Medulla oblongata (tissue), 1 donor: ENCODE results near the gene FILIP1.

Experiments
- DNase-seq: peaks from one replicate; pipeline ENCODE4 v3.0.0-alpha.2; 2015; ENCODE audit errors: extremely low spot score

Gene FILIP1

GRCh38 chr6:75379536-75379935 is 114.1 kb downstream of the FILIP1 start:
- no peak for DNase-seq

- no peak for DNase-seq
These were observed 115.5 kb downstream of the FILIP1 start for GRCh38 chr6:75378101-75378500.

- DNase-seq = no peak
These were observed 116.2 kb downstream of the FILIP1 start for GRCh38 chr6:75377386-75377785.

DNA sequence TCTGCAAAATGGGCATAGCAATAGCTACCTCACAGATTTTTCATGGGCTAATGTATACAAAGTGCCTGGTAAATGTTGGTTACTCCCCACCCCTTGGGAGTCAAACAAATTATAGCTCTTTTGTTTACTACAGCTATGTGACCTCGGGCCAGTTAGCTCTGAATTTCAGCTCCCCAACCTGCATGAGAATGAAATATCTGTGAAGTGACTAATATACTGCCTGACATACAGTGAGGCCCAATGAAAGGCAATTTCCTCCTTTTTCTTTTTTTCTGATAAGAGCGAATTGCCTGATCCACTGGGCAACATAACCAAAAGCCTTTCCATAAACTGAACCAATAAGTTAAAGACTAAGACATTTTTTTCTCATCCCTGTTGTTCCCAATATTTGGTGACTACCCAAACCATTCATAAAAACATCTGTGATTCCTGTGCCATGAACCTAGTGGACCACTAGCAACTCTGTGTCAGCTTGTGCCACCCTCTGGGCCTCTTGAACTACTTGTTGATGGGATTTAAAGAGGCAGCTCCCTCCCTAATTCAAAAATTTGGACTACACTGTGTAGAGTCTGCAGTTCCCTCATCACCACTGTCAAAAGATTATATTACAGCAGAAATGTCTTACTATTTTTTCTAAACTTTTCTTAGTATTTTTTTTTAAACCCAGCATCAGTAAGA is 117.1 kb downstream of the FILIP1 start:
- DNase-seq = no peak

GRCh38 chr6:75374961-75375400 is 118.6 kb downstream of the FILIP1 start:
- no peak for DNase-seq

- DNase-seq = no peak
These were observed 120.7 kb downstream of the FILIP1 start for GRCh38 chr6:75372884-75373283.

DNA sequence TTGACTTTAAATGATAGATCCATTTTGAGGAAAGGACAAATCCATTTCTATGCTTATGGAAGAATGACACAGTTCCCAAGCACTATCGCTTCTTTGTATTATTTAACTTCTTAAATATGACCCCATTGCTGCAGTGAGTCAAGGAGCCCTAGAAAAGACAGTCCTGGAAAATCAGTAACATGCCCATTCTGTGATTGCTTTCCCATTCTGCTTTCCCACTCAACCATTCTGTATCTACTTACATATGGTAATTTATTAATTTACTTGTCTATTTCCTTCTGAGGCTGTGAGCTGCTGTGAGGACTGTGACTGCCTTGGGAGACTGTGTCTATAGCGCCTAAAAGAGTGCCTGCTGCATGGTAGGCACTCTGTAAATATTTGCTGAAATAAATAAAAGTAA is 123.6 kb downstream of the FILIP1 start:
- no peak for DNase-seq

DNA sequence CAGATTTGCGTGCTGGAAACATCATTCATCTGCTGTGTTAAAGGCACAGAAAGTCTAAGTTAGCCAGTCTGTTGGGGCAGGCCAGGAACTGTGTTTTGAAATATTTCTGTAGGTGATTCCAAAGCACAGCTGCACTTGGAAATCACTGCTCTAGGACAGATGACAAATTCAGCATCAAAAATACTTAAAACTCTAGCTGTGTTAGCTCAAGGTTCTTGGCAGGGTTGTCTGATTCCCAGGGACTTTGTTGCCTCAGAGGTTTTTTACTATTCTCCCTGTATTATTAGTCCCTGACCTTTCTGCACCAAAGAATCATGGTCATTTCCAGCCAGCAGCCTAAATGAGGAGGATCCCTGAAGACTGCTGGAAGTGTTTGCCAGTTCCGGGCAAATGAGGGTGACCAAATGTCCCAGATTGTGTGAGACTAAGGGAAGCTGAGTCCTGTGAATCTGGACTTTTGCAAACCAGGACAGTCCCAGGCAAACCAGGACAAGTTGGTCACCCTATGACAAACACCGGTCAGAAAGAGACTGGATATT is 124.7 kb downstream of the FILIP1 start:
- DNase-seq = no peak

- DNase-seq = no peak
These were observed 125.3 kb downstream of the FILIP1 start for GRCh38 chr6:75368151-75368779.

DNA sequence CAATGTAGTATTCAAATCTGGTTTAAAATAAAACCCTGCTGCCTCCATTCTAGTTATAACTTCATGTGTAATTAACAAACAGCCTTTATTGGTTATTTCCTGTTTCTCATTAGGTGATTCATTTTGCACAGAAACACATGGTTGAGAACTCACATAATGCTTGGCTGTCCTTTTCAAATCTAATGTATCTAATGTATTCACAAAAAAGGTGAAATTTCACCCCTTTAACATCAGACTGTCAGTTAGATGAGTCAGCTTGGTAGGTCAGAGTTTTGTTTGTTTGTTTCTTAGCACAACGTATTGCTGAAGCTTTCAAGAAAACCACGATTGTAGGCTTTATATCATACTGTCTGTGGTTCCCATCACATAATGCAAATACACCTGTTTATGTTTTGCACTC is 130.3 kb downstream of the FILIP1 start:
- DNase-seq = no peak

GRCh38 chr6:75353644-75354043 is 140.0 kb downstream of the FILIP1 start:
- no peak for DNase-seq

GRCh38 chr6:75351570-75351969 is 142.0 kb downstream of the FILIP1 start:
- no peak for DNase-seq

- DNase-seq = no peak
These were observed 142.8 kb downstream of the FILIP1 start for GRCh38 chr6:75350808-75351207.

- DNase-seq = no peak
These were observed 143.4 kb downstream of the FILIP1 start for GRCh38 chr6:75350156-75350555.

- no peak for DNase-seq
These were observed 144.2 kb downstream of the FILIP1 start for GRCh38 chr6:75349262-75349984.

GRCh38 chr6:75348882-75349261 is 144.7 kb downstream of the FILIP1 start:
- no peak for DNase-seq

- DNase-seq = no peak
These were observed 145.5 kb downstream of the FILIP1 start for GRCh38 chr6:75347898-75348610.

DNA sequence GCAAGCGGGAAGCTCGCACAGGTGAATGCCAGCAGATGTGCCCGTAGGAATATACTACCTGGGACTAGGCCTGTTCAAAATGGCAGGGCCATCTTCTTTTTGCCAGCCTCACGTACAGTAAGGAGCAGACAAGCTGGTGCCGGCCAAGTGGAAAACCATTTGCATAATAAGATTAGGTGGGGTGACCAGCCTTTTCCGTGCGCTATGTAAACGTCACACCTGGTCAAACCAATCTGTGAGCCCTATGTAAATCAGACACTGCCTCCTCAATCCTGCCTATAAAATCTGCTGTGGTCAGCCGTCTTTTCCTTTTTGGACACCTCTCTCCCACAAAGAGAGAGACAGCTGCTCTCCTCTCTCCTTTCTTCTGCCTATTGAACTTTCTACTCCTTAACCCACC is 148.2 kb downstream of the FILIP1 start:
- DNase-seq = no peak

DNA sequence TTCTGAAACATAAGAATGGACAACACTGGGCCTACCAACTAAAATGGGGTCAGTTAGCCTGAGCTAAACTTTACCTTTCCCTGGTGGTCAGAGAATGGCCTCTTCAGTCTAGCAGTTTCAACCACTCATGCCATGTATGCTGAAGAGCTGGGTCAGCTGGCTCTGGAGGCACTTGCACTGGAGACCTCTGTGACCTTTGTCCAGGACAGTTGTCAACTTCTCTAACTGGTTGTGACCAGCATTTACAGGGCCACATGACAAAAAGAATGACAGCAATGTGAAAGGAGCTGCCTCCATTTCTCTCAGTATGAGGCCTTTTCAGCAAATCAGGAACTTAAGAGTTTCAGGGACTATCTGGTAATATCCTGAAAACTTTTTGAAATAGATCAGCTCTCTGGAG is 149.1 kb downstream of the FILIP1 start:
- DNase-seq = no peak

DNA sequence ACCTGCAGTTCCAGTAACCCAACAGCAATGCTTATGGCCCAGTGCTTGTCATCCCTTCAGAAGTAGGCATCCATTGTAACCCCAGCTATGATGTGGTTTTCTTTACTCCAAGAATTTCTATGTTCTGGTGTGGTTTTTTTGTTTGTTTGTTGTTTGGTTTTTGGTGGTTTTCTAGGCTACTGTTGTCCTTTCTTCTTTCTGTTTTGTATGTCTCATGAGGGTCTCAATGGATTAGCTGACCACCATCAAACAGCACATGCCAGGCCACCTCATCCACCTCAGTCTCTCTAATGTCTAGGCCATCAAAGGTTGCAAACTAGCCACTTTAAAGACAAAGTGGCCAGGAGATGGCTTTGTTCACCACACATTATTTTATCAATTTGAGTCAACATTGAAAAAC is 149.6 kb downstream of the FILIP1 start:
- DNase-seq = no peak

DNA sequence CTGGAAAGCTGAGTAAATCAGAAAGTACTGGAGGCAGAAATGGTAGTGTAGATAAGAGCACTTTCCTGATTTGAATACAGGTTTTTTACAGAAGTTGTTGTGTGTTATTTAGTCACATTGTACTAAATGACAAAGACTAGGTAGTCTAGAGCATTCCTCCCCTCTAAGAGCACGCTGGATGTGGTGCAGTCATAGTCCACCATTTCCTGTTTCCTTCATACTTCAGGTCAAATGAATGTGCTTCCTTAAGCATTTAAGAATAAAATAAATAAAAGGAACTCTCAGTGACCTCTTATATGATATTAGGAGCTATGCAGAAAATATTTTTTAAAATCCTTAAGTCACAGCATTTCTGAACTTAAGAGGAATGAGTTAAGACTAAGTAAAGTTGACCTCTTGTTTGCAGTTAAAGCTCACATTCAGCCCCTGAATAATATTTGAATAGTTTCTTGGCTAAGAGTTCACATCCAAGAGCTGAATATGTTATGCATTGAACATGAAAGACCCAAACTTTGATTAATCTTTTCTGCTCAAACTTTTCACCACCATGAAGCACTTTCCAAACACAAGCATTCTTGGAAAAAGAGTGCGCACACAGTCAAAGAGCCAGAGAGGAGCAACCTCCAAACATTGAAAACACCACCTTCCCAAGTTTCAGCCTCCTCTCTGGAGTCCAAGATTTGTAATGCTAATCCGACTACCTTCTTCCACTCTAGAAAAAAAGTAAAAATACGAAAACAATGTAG is 155.6 kb downstream of the FILIP1 start:
- no peak for DNase-seq
